Vagina (tissue), 2 donors: ENCODE results near the gene ANKRD11.

ENCODE experiments used
- CTCF ChIP-seq, 3 experiments: fragments of 450-650 bp in 2 of 3; fragments of 200-600 bp in 1 of 3; sonication (generic) in 1 of 3; IDR thresholded peaks; one replicate each; pipeline ENCODE4 v1.5.1; 2017 to 2019; ENCODE audit warnings: antibody characterized with exemption in 3 of 3, mild to moderate bottlenecking in 2 of 3, moderate library complexity in 2 of 3
- POLR2AphosphoS5 ChIP-seq, 2 donors: sonication (generic); formaldehyde crosslinking; IDR thresholded peaks; one replicate each; pipeline ENCODE4 v1.9.0; 2017; ENCODE audit warnings: antibody characterized with exemption in 2 of 2, mild to moderate bottlenecking in 2 of 2, low read depth in 1 of 2; ENCODE audit not compliant: insufficient read depth in 1 of 2

- TF ChIP-seq CTCF (IDR thresholded peaks at IDR 0.05), result no peak
- no peak for TF ChIP-seq POLR2AphosphoS5 (IDR thresholded peaks at IDR 0.05; ENCODE audit: insufficient read depth in 1 of 2, low read depth in 1 of 2)
Measured at GRCh38 chr16:89330177-89330856, 160.0 kb downstream of the ANKRD11 start.
